HG02840 (cell line): ENCODE data around the gene GCH1.
"Not testable (repeated sequence)": the region's sequence is repeated elsewhere in the genome, so short reads cannot be mapped to it uniquely, and the experiment has no call there.

Source experiments
- ATAC-seq: cut with Tn5 transposase; IDR thresholded peaks from one replicate; pipeline ENCODE4 v1.9.1; 2021; ENCODE audit warnings: mild to moderate bottlenecking, moderate library complexity, moderate number of reproducible peaks; ENCODE audit not compliant: unreplicated experiment, low FRiP score

The GCH1 gene, protein sequence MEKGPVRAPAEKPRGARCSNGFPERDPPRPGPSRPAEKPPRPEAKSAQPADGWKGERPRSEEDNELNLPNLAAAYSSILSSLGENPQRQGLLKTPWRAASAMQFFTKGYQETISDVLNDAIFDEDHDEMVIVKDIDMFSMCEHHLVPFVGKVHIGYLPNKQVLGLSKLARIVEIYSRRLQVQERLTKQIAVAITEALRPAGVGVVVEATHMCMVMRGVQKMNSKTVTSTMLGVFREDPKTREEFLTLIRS

GRCh38 chr14:54902521-54903420 is at the start of gene GCH1:
Gene GCH1, minus strand, starts transcription at chr14:54902826. Its CDS starts 163 bp downstream, at chr14:54902663.
- peak; percentile 83 for ATAC-seq

- no peak for ATAC-seq
Observed at GRCh38 chr14:54947230-54947629, 44.6 kb upstream of the GCH1 start.

GRCh38 chr14:54946500-54946899 is 43.9 kb upstream of the GCH1 start:
- ATAC-seq, result no peak

GRCh38 chr14:54944737-54945391 is 42.2 kb upstream of the GCH1 start:
- ATAC-seq, result no peak

DNA sequence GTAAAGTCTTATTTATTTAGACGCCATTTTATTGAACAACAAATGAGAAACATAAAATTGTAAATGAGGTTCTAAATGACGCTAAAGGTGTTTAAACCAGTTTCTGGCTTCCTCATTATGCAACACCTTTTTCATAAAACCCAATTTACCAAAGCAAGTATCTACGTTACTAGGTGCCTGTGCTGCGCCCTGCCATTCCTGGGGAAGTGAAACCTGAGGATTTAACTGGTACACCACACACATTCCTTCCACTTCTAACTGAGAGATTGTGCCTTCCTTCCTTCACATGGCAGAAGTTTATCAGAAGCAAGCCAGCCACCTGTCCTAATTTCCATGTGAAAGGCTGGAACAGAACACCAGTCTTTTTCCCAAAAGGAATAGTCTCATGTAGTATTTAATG is 40.3 kb upstream of the GCH1 start:
- no peak for ATAC-seq

DNA sequence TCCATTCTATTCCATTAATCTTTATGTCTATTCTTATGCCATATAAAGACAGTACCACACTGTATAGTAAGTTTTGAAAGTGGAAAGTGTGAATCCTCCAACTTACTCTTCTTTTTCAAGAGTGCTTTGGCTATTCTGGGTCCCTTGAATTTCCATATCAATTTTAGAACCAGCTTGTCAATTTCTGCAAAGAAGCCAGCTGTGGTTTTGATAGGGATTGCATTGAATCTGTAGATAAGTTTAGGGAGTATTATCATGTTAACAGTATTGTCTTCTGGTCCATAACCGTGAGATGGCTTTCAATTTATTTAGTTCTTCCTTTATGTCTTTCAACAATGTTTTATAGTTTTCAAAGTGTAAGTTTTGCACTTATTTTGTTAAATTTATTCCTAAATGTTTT is 34.2 kb upstream of the GCH1 start:
- ATAC-seq, result no peak

- ATAC-seq, result no peak
Observed at GRCh38 chr14:54935958-54936357, 33.3 kb upstream of the GCH1 start.

DNA sequence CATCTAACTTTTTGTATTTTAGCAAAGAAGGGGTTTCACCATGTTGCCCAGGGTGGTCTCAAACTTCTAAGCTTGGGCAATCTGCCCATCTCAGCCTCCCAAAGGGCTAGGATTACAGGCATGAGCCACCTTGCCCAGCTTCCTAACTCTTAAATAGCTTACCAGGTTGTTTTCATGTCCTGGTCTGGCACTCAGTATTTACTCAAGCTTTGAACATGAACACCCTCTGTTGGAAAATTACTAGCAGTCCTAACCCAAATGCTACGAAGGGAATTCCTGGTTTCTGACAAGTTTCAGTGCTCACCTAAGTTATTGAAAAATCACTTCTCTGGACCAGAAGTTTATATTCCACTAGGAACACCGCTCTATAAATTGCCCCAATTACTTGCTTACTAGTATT is 32.5 kb upstream of the GCH1 start:
- ATAC-seq, result no peak

DNA sequence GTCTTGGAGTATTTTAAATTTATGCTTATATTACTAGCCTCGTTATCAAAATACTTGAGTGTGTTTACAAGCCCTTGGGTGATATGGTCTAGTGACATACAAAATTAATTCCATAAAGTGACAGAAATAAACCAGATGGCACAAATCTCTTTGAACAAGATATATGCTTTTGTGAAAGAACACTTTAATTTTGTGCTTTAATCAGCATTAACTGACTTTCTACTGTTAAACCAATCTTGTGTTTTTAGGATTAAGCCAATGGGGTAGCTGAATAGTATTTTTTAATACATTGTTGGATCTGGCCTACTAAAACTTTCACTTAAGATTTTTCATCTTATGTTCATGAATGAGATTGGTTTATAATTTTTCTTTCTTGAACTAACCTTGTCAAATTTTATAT is 30.4 kb upstream of the GCH1 start:
- ATAC-seq, result no peak

DNA sequence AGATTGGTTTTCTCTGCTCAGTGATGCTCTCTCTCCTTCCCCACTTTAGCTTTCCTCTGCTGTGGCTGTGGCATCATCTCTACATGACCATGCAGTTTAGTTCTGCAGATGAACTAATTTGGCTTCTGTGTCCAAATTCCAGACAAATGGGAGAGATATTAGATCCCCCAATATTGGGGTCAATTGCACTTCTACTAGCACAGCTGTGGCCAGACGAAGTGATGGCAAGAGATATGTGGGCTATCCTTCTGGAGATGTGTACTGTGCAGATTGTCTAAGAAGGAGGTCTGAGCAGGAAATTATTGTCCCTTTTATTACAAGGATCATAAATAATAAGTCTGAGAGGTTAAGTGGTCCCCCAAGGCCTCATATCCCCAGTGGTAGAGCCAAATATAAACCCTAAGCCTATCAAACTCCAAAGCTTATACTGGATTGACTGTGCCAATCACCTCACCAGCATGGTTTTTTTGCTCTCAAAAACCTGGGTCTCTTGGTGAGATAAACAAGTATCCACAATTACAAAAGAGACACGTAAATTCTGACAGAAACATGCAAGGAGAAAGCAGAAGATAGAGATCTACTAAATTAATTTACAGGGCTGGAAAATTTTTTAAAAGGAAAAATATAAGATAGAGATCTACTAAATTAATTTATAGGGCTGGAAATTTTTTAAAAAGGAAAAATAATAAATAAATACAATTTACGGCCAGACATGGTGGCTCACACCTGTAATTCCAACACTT is 29.1 kb upstream of the GCH1 start:
- no peak for ATAC-seq

GRCh38 chr14:54931101-54931500 is 28.5 kb upstream of the GCH1 start:
- no peak for ATAC-seq

DNA sequence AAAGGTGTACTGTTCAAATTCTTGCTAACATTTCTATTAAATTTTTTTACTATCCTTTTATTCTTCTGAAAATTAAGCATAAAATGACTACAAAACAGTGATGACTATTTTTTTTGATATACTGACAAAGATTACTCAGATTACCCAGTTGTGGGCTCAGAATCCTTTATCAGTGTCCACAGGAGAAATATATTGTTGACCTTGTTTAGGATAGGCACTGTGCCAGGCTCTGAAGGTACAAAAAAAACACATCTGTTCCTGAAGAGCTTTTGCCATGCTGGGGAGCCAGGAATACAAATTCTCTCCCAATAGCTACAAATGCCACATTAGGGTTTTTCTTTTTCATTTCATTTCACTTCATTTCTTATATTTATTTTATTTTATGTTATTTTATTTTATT is 26.9 kb upstream of the GCH1 start:
- ATAC-seq, result no peak

DNA sequence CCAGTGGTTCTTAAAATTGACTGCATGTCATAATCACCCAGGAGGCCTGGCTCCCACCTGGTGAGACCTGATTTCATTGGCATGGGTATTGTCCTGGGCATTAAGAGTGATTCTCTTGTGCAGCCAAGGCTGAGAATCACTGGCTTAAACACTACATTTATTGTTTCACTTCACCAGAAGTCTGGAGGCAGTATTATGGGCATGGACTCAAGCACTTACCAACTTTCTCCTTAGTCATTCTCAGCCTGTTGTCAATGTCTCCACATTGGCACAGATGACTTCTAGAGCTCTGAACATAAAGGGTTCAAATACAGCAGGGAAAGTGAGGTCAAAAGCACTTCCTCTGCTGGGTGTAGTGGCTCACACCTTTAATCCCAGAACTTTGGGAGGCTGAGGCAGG is 25.6 kb upstream of the GCH1 start:
- ATAC-seq, result no peak

- no peak for ATAC-seq
Observed at GRCh38 chr14:54927551-54927950, 24.9 kb upstream of the GCH1 start.

DNA sequence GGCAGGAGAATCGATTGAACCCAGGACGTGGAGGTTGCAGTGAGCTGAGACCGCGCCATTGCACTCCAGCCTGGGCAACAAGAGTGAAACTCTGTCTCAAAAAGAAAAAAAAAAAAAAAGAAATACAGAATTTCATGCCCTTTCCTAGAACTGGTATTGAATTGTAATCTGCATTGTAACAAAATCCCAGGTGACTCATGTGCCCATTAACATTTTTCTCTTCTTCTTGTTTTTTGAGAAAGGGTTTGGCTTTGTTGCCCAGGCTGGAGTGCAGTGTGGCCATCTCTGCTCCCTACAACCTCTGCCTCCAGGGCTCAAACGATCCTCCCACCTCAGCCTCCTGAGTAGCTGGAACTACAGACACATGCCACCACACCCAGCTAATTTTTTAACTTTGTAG is 23.9 kb upstream of the GCH1 start:
- ATAC-seq, result not testable (repeated sequence)

GRCh38 chr14:54922598-54922997 is 20.0 kb upstream of the GCH1 start:
- no peak for ATAC-seq

GRCh38 chr14:54920052-54920451 is 17.4 kb upstream of the GCH1 start:
- no peak for ATAC-seq

DNA sequence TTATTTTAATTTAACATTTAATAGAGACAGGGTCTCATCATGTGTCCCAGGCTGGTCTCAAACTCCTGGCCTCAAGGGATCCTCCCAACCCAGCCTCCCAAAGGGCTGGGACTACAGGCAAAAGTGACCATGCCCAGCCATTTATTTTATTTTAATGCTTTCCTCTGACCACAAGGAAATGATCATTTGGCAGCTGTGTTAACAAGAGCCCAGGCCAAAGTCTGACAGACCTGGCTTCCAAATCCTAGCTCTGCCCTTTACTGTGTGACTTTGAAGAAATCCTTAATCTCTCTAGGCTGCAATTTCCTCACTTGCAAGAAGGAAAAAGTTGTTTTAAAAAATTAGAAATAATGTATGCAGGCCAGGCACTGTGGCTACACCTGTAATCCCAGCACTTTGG is 16.7 kb upstream of the GCH1 start:
- ATAC-seq, result no peak

GRCh38 chr14:54918427-54918826 is 15.8 kb upstream of the GCH1 start:
- ATAC-seq, result no peak

- ATAC-seq, result no peak
Observed at GRCh38 chr14:54916101-54916500, 13.5 kb upstream of the GCH1 start.
